ENCODE data around the gene MDGA2.

DNA sequence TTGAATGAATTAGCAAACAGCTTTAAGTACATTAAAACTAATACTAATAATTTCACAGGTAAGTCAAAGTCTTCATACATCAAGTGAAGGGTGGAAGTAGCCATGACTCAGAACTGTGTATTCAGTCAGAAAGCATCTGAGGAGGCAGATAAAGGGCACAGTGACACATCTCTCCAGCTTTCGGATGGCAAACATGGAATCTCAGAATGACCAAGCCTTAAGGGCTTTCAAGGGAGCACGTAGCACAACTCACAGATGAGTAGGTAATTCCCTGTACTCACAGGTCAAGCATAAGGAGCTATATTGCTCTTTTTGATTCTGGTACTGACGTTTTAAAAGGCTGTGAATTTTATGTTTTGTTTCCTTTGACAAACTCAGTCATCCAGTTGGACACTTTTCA lies 56.0 kb downstream of the MDGA2 start:
- no peak for TF ChIP-seq EZH2 (IDR thresholded peaks at IDR 0.05; ENCODE audit: insufficient read depth, low read length)
- TF ChIP-seq, protein P1, sequence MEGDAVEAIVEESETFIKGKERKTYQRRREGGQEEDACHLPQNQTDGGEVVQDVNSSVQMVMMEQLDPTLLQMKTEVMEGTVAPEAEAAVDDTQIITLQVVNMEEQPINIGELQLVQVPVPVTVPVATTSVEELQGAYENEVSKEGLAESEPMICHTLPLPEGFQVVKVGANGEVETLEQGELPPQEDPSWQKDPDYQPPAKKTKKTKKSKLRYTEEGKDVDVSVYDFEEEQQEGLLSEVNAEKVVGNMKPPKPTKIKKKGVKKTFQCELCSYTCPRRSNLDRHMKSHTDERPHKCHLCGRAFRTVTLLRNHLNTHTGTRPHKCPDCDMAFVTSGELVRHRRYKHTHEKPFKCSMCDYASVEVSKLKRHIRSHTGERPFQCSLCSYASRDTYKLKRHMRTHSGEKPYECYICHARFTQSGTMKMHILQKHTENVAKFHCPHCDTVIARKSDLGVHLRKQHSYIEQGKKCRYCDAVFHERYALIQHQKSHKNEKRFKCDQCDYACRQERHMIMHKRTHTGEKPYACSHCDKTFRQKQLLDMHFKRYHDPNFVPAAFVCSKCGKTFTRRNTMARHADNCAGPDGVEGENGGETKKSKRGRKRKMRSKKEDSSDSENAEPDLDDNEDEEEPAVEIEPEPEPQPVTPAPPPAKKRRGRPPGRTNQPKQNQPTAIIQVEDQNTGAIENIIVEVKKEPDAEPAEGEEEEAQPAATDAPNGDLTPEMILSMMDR (IDR thresholded peaks at IDR 0.05; ENCODE audit: insufficient read depth, low read depth, low read length) = no peak
